Breast epithelium (tissue), 3 donors: ENCODE measurements around the gene SRL.

ENCODE experiments used
- CTCF ChIP-seq, 3 donors: fragments of 450-650 bp; IDR thresholded peaks; one replicate each; pipeline ENCODE4 v1.5.1; 2016 to 2017; ENCODE audit warnings: antibody characterized with exemption in 3 of 3, mild to moderate bottlenecking in 3 of 3, moderate library complexity in 3 of 3
- POLR2A ChIP-seq: fragments of 450-650 bp; IDR thresholded peaks from one replicate; pipeline ENCODE4 v1.6.1; 2016; ENCODE audit warnings: antibody characterized with exemption, mild to moderate bottlenecking, moderate library complexity
- POLR2AphosphoS5 ChIP-seq, 3 donors: sonication (generic); formaldehyde crosslinking; IDR thresholded peaks; one replicate each; pipeline ENCODE4 v1.6.1; 2017; ENCODE audit warnings: antibody characterized with exemption in 3 of 3

- TF ChIP-seq CTCF (IDR thresholded peaks at IDR 0.05) (no peak), POLR2A (no peak), POLR2AphosphoS5 (IDR thresholded peaks at IDR 0.05) (no peak)
Measured at GRCh38 chr16:4225075-4225474, 16.8 kb downstream of the SRL start.
